GM12878 (cell line): ENCODE measurements around the gene ITM2C. TPM values are rescaled to one million over a fixed set of nuclear protein-coding genes. Genes with fewer than 3 reads are reported as not detected.
A peak's percentile ranks its signal among the peaks of the same experiment; 100 is the strongest.

Source experiments
- ATF2 ChIP-seq: IDR thresholded peaks from 2 replicates; pipeline ENCODE4 v1.6.1; 2012; ENCODE audit warnings: low read length, inconsistent platforms
- BHLHE40 ChIP-seq, 2 experiments: fragments of 450-650 bp in 1 of 2; IDR thresholded peaks; 2 replicates each; pipeline ENCODE4 v1.6.1; 2011 to 2017; ENCODE audit warnings: low read depth in 2 of 2, borderline replicate concordance in 1 of 2, improper control_type of control experiment in 1 of 2, low read length in 1 of 2, mild to moderate bottlenecking in 1 of 2
- BMI1 ChIP-seq: fragments of 450-650 bp; IDR thresholded peaks from 2 replicates; pipeline ENCODE4 v1.6.1; 2016; ENCODE audit warnings: mild to moderate bottlenecking, moderate library complexity, borderline replicate concordance
- CTCF ChIP-seq, 3 experiments: IDR thresholded peaks in 2 of 3; conservative IDR thresholded peaks in 1 of 3; 2 replicates each; pipeline ENCODE4 v1.5.1; 2011; ENCODE audit warnings: low read depth in 3 of 3, low read length in 3 of 3, mild to moderate bottlenecking in 3 of 3, control low read depth in 2 of 3, moderate library complexity in 2 of 3, inconsistent platforms in 1 of 3, mixed read lengths in 1 of 3; ENCODE audit not compliant: control insufficient read depth in 2 of 3, insufficient read depth in 1 of 3; ENCODE audit errors: extremely low read depth in 1 of 3
- E2F8 ChIP-seq: fragments of 450-650 bp; IDR thresholded peaks from 2 replicates; pipeline ENCODE4 v1.6.1; 2018; ENCODE audit warnings: mild to moderate bottlenecking, low read depth, moderate library complexity; ENCODE audit not compliant: partially characterized antibody
- EP300 ChIP-seq, 2 experiments: fragments of 150-350 bp in 1 of 2; IDR thresholded peaks; 2 replicates each; pipeline ENCODE4 v1.6.1; 2011 to 2012; ENCODE audit warnings: low read depth in 2 of 2, low read length in 2 of 2, borderline replicate concordance in 1 of 2, improper control_type of control experiment in 1 of 2, inconsistent platforms in 1 of 2; ENCODE audit not compliant: control insufficient read depth in 1 of 2
- HCFC1 ChIP-seq: fragments of 150-350 bp; IDR thresholded peaks from 2 replicates; pipeline ENCODE4 v1.6.1; 2014; ENCODE audit warnings: low read length
- HDAC6 ChIP-seq: fragments of 200-600 bp; sonication (generic); IDR thresholded peaks from one replicate; pipeline ENCODE4 v1.8.0; 2017; ENCODE audit warnings: antibody characterized with exemption; ENCODE audit not compliant: unreplicated experiment
- IRF5 ChIP-seq: fragments of 450-650 bp; IDR thresholded peaks from 2 replicates; pipeline ENCODE4 v1.6.1; 2017; ENCODE audit warnings: borderline replicate concordance
- KLF5 ChIP-seq: fragments of 450-650 bp; IDR thresholded peaks from 2 replicates; pipeline ENCODE4 v1.6.1; 2014; ENCODE audit warnings: mild to moderate bottlenecking; ENCODE audit not compliant: partially characterized antibody
- PML ChIP-seq: IDR thresholded peaks from 2 replicates; pipeline ENCODE4 v1.6.1; 2012; ENCODE audit warnings: low read length, inconsistent platforms
- POU2F2 ChIP-seq: IDR thresholded peaks from 3 replicates; pipeline ENCODE4 v1.6.1; 2011; ENCODE audit warnings: low read depth, mild to moderate bottlenecking, low read length, borderline replicate concordance
- RAD51 ChIP-seq: fragments of 450-650 bp; IDR thresholded peaks from 2 replicates; pipeline ENCODE4 v1.6.1; 2016; ENCODE audit warnings: moderate library complexity, mild to moderate bottlenecking, inconsistent platforms
- RELA ChIP-seq: fragments of 450-650 bp; IDR thresholded peaks from 2 replicates; pipeline ENCODE4 v1.8.0; 2014; ENCODE audit warnings: borderline replicate concordance; ENCODE audit not compliant: partially characterized antibody
- RUNX3 ChIP-seq: IDR thresholded peaks from 2 replicates; pipeline ENCODE4 v1.6.1; 2012; ENCODE audit warnings: low read length, inconsistent platforms
- SMAD1 ChIP-seq: fragments of 450-650 bp; IDR thresholded peaks from 2 replicates; pipeline ENCODE4 v1.6.1; 2018; ENCODE audit warnings: mild to moderate bottlenecking, low read depth; ENCODE audit not compliant: partially characterized antibody
- TCF7 ChIP-seq: IDR thresholded peaks from 2 replicates; pipeline ENCODE4 v1.6.1; 2014; ENCODE audit warnings: antibody characterized with exemption, borderline replicate concordance
- WRNIP1 ChIP-seq: IDR thresholded peaks from 2 replicates; pipeline ENCODE4 v1.6.1; 2011; ENCODE audit warnings: low read depth, low read length, improper control_type of control experiment, borderline replicate concordance
- ZBTB33 ChIP-seq: fragments of 450-650 bp; IDR thresholded peaks from 2 replicates; pipeline ENCODE4 v1.6.1; 2017; ENCODE audit warnings: mild to moderate bottlenecking
- ZNF24 ChIP-seq: fragments of 450-650 bp; IDR thresholded peaks from 2 replicates; pipeline ENCODE4 v1.6.1; 2017; ENCODE audit warnings: antibody characterized with exemption, mild to moderate bottlenecking
- polyA plus RNA-seq, 11 experiments: library from polyadenylated mRNA; depleted of rRNA in 4 of 11; unstranded in 6 of 11; stranded (reverse) in 5 of 11; fragments of >200 nt; fragmentation: Nextera tagmentation in 4 of 11; fragmentation: Illumina TruSeq in 1 of 11; extraction: Ambion mirVana in 4 of 11; extraction: Trizol in 1 of 11; gene quantifications; 1 replicate in 1 of 11; 2 replicates in 10 of 11; pipeline versions ENCODE4 v1.2.1 to v1.2.3, GENCODE V29; 2011 to 2016; ENCODE audit warnings: inconsistent platforms in 2 of 11, missing spikeins in 2 of 11, low read depth in 1 of 11
- total RNA-seq, 4 experiments: library from RNA; depleted of rRNA in 3 of 4; stranded (reverse); fragments of >200 nt in 3 of 4; fragmentation: Illumina TruSeq in 1 of 4; extraction: Trizol in 1 of 4; gene quantifications; 2 replicates each; pipeline versions ENCODE4 v1.2.1 to v1.2.3, GENCODE V29; 2013 to 2021

The ITM2C gene
- total and polyA plus RNA-seq, 10 of the 15 experiments (the other 5 are each of a cell fraction or from before 2014, with no cell fraction given) = 5.4 to 195 (median 149) TPM

GRCh38 chr2:230913406-230914143 lies 48.8 kb downstream of the ITM2C start (continued):
- TF ChIP-seq POU2F2 (no peak), ZNF24 (no peak), BHLHE40 (IDR thresholded peaks at IDR 0.05; ENCODE audit: borderline replicate concordance in 1 of 2, low read depth in 2 of 2, low read length in 1 of 2) (no peak), WRNIP1 (no peak), E2F8 (no peak), RUNX3 (peak; percentile 72), HDAC6 (no peak), CTCF (IDR thresholded peaks at IDR 0.05 in 2 of 3, conservative IDR thresholded peaks at IDR 0.05 in 1 of 3; ENCODE audit: control insufficient read depth in 2 of 3, extremely low read depth in 1 of 3, insufficient read depth in 1 of 3, low read depth in 3 of 3, low read length in 3 of 3) (peak; percentile 45 to 61 (median 60)), BMI1 (no peak), EP300 (IDR thresholded peaks at IDR 0.05; ENCODE audit: borderline replicate concordance in 1 of 2, control insufficient read depth in 1 of 2, low read depth in 2 of 2, low read length in 2 of 2) (no peak), IRF5 (no peak), ZBTB33 (no peak), TCF7 (no peak), RELA (no peak), HCFC1 (no peak), SMAD1 (no peak), RAD51 (no peak), ATF2 (no peak), KLF5 (no peak), PML (no peak)
